ENCODE data around the gene OXER1.

- no peak for TF ChIP-seq POLR2A (IDR thresholded peaks at IDR 0.05)
- no peak for TF ChIP-seq CTCF (IDR thresholded peaks at IDR 0.05)
- TF ChIP-seq POLR2AphosphoS5 (IDR thresholded peaks at IDR 0.05): no peak
Observed at GRCh38 chr2:42752314-42752713, 11.6 kb downstream of the OXER1 start.

Measured in prostate gland (tissue), 2 donors.